Smooth muscle cell of the brain vasculature (primary cell): ENCODE results near the gene SHLD2.
"Not testable (repeated sequence)": the region's sequence is repeated elsewhere in the genome, so short reads cannot be mapped to it uniquely, and the experiment has no call there.

ENCODE experiments used
- DNase-seq: peaks from one replicate; pipeline ENCODE4 v3.0.0-alpha.2; 2012; ENCODE audit warnings: low read depth, low spot score

Gene SHLD2

GRCh38 chr10:87211848-87212247 lies 116.8 kb downstream of the SHLD2 start:
- DNase-seq, result not testable (repeated sequence)

GRCh38 chr10:87213150-87213765 lies 118.3 kb downstream of the SHLD2 start:
- DNase-seq, result not testable (repeated sequence)

GRCh38 chr10:87213806-87214205 lies 118.8 kb downstream of the SHLD2 start:
- DNase-seq, result not testable (repeated sequence)

- DNase-seq, result not testable (repeated sequence)
These were observed 121.1 kb downstream of the SHLD2 start for GRCh38 chr10:87216120-87216519.

GRCh38 chr10:87219370-87219769 lies 124.4 kb downstream of the SHLD2 start:
- not testable (repeated sequence) for DNase-seq

- not testable (repeated sequence) for DNase-seq
These were observed 127.8 kb downstream of the SHLD2 start for GRCh38 chr10:87222789-87223188.

GRCh38 chr10:87225148-87225547 lies 130.1 kb downstream of the SHLD2 start, which contains the start of gene NUTM2A:
NUTM2A (plus strand) TSS chr10:87225448; CDS start chr10:87225831, 383 bp downstream.
- not testable (repeated sequence) for DNase-seq

GRCh38 chr10:87228247-87228646 lies 133.2 kb downstream of the SHLD2 start:
- not testable (repeated sequence) for DNase-seq

GRCh38 chr10:87229211-87229610 lies 134.2 kb downstream of the SHLD2 start:
- DNase-seq, result not testable (repeated sequence)

GRCh38 chr10:87234854-87235253 lies 139.8 kb downstream of the SHLD2 start:
- not testable (repeated sequence) for DNase-seq

- DNase-seq, result not testable (repeated sequence)
These were observed 142.2 kb downstream of the SHLD2 start for GRCh38 chr10:87237244-87237643.

- DNase-seq, result not testable (repeated sequence)
These were observed 144.4 kb downstream of the SHLD2 start for GRCh38 chr10:87239346-87239808.
